Stimulated activated CD4-positive, alpha-beta T cell treated with anti-CD3 and anti-CD28 coated beads, Interleukin-1b, Interleukin-23, amount 100 ng/mL, for 24 hours (primary cell): Measurements from ENCODE around the gene C8A.

ENCODE experiments used
- DNase-seq, 4 experiments: peaks; one replicate each; pipeline ENCODE4 v3.0.0-alpha.2; 2020; ENCODE audit warnings: low read depth in 4 of 4, low spot score in 1 of 4

The C8A gene

GRCh38 chr1:56922507-56922906, 67.9 kb downstream of the C8A start:
- DNase-seq, result no peak

- no peak for DNase-seq
Measured at GRCh38 chr1:56923201-56923600, 68.6 kb downstream of the C8A start.

GRCh38 chr1:56924116-56924515, 69.5 kb downstream of the C8A start:
- no peak for DNase-seq

GRCh38 chr1:56925193-56925592, 70.6 kb downstream of the C8A start:
- DNase-seq, result no peak

- DNase-seq, result no peak
Measured at GRCh38 chr1:56927171-56927570, 72.6 kb downstream of the C8A start.

- DNase-seq, result no peak
Measured at GRCh38 chr1:56927986-56928385, 73.4 kb downstream of the C8A start.

- no peak for DNase-seq
Measured at GRCh38 chr1:56929492-56929891, 74.9 kb downstream of the C8A start.

- DNase-seq, result no peak
Measured at GRCh38 chr1:56931211-56931610, 76.6 kb downstream of the C8A start.

GRCh38 chr1:56931686-56932085, 77.1 kb downstream of the C8A start:
- no peak for DNase-seq

- no peak for DNase-seq
Measured at GRCh38 chr1:56933161-56933560, 78.6 kb downstream of the C8A start.

- no peak for DNase-seq
Measured at GRCh38 chr1:56933606-56934005, 79.0 kb downstream of the C8A start.

- no peak for DNase-seq
Measured at GRCh38 chr1:56934430-56935060, 79.9 kb downstream of the C8A start.

- no peak for DNase-seq
Measured at GRCh38 chr1:56938646-56939045, 84.0 kb downstream of the C8A start.

- no peak for DNase-seq
Measured at GRCh38 chr1:56939209-56939608, 84.6 kb downstream of the C8A start.

GRCh38 chr1:56940039-56940438, 85.4 kb downstream of the C8A start:
- DNase-seq, result no peak

GRCh38 chr1:56948403-56949023, 93.9 kb downstream of the C8A start:
- no peak for DNase-seq

GRCh38 chr1:56952501-56952900, 97.9 kb downstream of the C8A start:
- no peak for DNase-seq

GRCh38 chr1:56953386-56953785, 98.8 kb downstream of the C8A start:
- DNase-seq, result no peak

GRCh38 chr1:56954664-56955063, 100.1 kb downstream of the C8A start:
- DNase-seq, result no peak

- no peak for DNase-seq
Measured at GRCh38 chr1:56957931-56958330, 103.3 kb downstream of the C8A start.

GRCh38 chr1:56958526-56958925, 103.9 kb downstream of the C8A start:
- no peak for DNase-seq

- DNase-seq, result no peak
Measured at GRCh38 chr1:56961426-56961825, 106.8 kb downstream of the C8A start.

- DNase-seq, result no peak
Measured at GRCh38 chr1:56963667-56964066, 109.1 kb downstream of the C8A start.
